Parathyroid adenoma (tissue), 2 donors: ENCODE results near the gene LYPD5.

Source experiments
- H2AFZ ChIP-seq: fragments of 300-600 bp; sonication (generic); one replicate; pipeline ENCODE4 v1.7.0; 2017; ENCODE audit warnings: antibody characterized with exemption, mild to moderate bottlenecking
- H3K27ac ChIP-seq: fragments of 300-600 bp; sonication (generic); one replicate; pipeline ENCODE4 v1.7.0; 2017
- H3K27me3 ChIP-seq: fragments of 300-600 bp; sonication (generic); one replicate; pipeline ENCODE4 v1.7.0; 2017; ENCODE audit warnings: low read length; ENCODE audit not compliant: control insufficient read depth, insufficient read depth
- H3K36me3 ChIP-seq: fragments of 300-600 bp; sonication (generic); one replicate; pipeline ENCODE4 v1.7.0; 2017; ENCODE audit warnings: low read length; ENCODE audit not compliant: control insufficient read depth, insufficient read depth
- H3K4me1 ChIP-seq: fragments of 300-600 bp; sonication (generic); one replicate; pipeline ENCODE4 v1.7.0; 2017; ENCODE audit warnings: control low read depth
- H3K4me2 ChIP-seq: fragments of 300-600 bp; sonication (generic); one replicate; pipeline ENCODE4 v1.7.0; 2017; ENCODE audit warnings: low read length
- H3K4me3 ChIP-seq: fragments of 300-600 bp; sonication (generic); one replicate; pipeline ENCODE4 v1.7.0; 2017; ENCODE audit warnings: low read depth, low read length
- H3K79me2 ChIP-seq: fragments of 300-600 bp; sonication (generic); one replicate; pipeline ENCODE4 v1.7.0; 2017; ENCODE audit warnings: control low read depth
- H3K9ac ChIP-seq: fragments of 300-600 bp; sonication (generic); one replicate; pipeline ENCODE4 v1.7.0; 2017; ENCODE audit warnings: mild to moderate bottlenecking
- H3K9me3 ChIP-seq: fragments of 300-600 bp; sonication (generic); one replicate; pipeline ENCODE4 v1.7.0; 2017; ENCODE audit warnings: low read length; ENCODE audit not compliant: control insufficient read depth
- CTCF ChIP-seq: fragments of 300-600 bp; sonication (generic); IDR thresholded peaks from one replicate; pipeline ENCODE4 v1.7.0; 2017; ENCODE audit warnings: antibody characterized with exemption, mild to moderate bottlenecking
- donor health status: primary hyperparathyroidism.

The LYPD5 gene

GRCh38 chr19:43798026-43798545 is 4.2 kb downstream of the LYPD5 start:
- peak overlapping the region; percentile 48 for H3K4me2 ChIP-seq
- no peaks in the 10 kb centered on the region for H3K36me3 ChIP-seq
- no peaks in the 10 kb centered on the region for H3K9me3 ChIP-seq
- no peak overlapping the region for H3K27ac ChIP-seq
- H3K4me1 ChIP-seq: no peaks in the 10 kb centered on the region
- H2AFZ ChIP-seq: peak overlapping the region; percentile 87
- TF ChIP-seq CTCF: no peak
- no peaks in the 10 kb centered on the region for H3K79me2 ChIP-seq
- no peaks in the 10 kb centered on the region for H3K27me3 ChIP-seq
- H3K4me3 ChIP-seq: peak overlapping the region; percentile 27
- no peak overlapping the region for H3K9ac ChIP-seq

GRCh38 chr19:43797556-43797955 is 4.7 kb downstream of the LYPD5 start:
- no peaks in the 10 kb centered on the region for H3K36me3 ChIP-seq
- H3K4me1 ChIP-seq: no peaks in the 10 kb centered on the region
- H3K9ac ChIP-seq: no peak overlapping the region
- no peak overlapping the region for H3K27ac ChIP-seq
- H3K4me2 ChIP-seq: no peak overlapping the region
- no peaks in the 10 kb centered on the region for H3K27me3 ChIP-seq
- H3K9me3 ChIP-seq: no peaks in the 10 kb centered on the region
- no peak overlapping the region for H3K4me3 ChIP-seq
- no peak overlapping the region for H2AFZ ChIP-seq
- no peaks in the 10 kb centered on the region for H3K79me2 ChIP-seq
- no peak for TF ChIP-seq CTCF

DNA sequence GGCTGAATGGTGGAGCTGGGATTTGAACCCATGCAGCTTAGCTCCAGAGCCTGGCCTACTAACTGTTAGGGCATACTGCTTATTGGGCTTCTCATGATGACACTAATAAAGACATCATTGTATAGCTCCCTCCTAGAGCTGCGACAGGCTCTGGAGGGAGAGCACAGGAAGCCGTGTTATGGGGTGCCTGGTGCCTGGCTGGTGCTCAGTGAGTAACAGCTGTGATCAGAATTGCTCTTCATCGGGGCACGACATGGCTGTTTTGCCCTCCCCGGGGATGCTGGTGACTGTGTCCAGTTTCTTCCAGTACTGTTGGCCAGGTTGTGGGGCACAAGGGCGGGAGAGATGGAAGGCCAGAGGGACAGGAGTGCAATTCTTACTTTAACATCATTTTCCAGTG is 5.1 kb downstream of the LYPD5 start:
- H3K27ac ChIP-seq: no peak overlapping the region
- H3K4me3 ChIP-seq: no peak overlapping the region
- no peak for TF ChIP-seq CTCF
- no peaks in the 10 kb centered on the region for H3K36me3 ChIP-seq
- no peak overlapping the region for H3K4me2 ChIP-seq
- H2AFZ ChIP-seq: no peak overlapping the region
- H3K79me2 ChIP-seq: no peaks in the 10 kb centered on the region
- no peak overlapping the region for H3K9ac ChIP-seq
- no peaks in the 10 kb centered on the region for H3K9me3 ChIP-seq
- H3K27me3 ChIP-seq: no peaks in the 10 kb centered on the region
- no peaks in the 10 kb centered on the region for H3K4me1 ChIP-seq

DNA sequence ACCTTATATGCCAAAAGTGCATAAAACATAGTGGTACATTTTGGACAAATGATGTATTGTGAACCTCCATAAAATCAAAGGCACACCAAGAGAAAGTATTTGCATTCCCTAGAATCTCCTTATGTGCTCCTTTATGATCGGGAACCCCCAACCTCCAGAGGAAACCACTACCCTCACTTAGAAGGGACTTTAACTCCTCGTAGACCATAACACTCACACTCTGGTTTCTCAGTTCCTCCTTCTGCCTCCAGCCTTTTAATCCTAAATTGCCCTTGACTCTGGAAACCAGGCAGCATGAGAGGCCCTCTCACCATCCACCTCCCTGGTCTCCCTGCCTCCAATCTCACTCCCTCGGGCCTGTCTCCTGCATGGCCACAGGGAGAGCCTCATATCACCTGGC is 11.7 kb downstream of the LYPD5 start:
- H2AFZ ChIP-seq: no peak overlapping the region
- H3K4me3 ChIP-seq: no peak overlapping the region
- no peaks in the 10 kb centered on the region for H3K27me3 ChIP-seq
- no peak for TF ChIP-seq CTCF
- no peaks in the 10 kb centered on the region for H3K36me3 ChIP-seq
- no peak overlapping the region for H3K9ac ChIP-seq
- H3K4me2 ChIP-seq: no peak overlapping the region
- H3K4me1 ChIP-seq: no peaks in the 10 kb centered on the region
- no peaks in the 10 kb centered on the region for H3K9me3 ChIP-seq
- no peaks in the 10 kb centered on the region for H3K79me2 ChIP-seq
- no peak overlapping the region for H3K27ac ChIP-seq

DNA sequence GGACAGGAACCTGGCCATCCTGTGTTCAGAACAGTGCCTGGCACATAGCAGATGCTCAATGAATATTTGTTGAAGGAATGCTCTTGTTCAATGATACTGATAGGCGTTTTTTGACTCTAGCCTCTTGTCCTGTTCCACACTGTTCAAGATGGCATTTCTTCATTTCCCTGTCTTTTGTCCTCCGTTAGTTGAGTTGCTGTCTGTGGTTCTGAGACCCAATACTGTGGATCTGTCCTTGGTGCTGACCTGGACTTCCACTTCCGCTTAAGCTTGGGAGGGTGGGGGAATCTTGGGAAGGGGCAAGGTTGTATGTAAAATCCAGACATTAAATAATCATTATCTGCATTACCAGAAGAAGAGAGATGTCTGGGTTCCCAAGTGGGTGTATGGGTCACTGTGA is 13.2 kb downstream of the LYPD5 start:
- Histone ChIP-seq H3K4me3 (no peak overlapping the region), H3K27me3 (no peaks in the 10 kb centered on the region), H3K36me3 (no peaks in the 10 kb centered on the region), H3K4me1 (no peaks in the 10 kb centered on the region), H3K27ac (no peak overlapping the region), H3K9ac (no peak overlapping the region), H3K79me2 (no peaks in the 10 kb centered on the region), H2AFZ (no peak overlapping the region), H3K9me3 (no peaks in the 10 kb centered on the region), H3K4me2 (no peak overlapping the region)
- no peak for TF ChIP-seq CTCF
